ENCODE results near the gene UMAD1. TPM values are rescaled to one million over a fixed set of nuclear protein-coding genes. Genes with fewer than 3 reads are reported as not detected.
"Not testable (repeated sequence)": the region's sequence is repeated elsewhere in the genome, so short reads cannot be mapped to it uniquely, and the experiment has no call there.

UMAD1 gene
- total RNA-seq, 1 donor from 2014 or later, result 11.9 TPM

DNA sequence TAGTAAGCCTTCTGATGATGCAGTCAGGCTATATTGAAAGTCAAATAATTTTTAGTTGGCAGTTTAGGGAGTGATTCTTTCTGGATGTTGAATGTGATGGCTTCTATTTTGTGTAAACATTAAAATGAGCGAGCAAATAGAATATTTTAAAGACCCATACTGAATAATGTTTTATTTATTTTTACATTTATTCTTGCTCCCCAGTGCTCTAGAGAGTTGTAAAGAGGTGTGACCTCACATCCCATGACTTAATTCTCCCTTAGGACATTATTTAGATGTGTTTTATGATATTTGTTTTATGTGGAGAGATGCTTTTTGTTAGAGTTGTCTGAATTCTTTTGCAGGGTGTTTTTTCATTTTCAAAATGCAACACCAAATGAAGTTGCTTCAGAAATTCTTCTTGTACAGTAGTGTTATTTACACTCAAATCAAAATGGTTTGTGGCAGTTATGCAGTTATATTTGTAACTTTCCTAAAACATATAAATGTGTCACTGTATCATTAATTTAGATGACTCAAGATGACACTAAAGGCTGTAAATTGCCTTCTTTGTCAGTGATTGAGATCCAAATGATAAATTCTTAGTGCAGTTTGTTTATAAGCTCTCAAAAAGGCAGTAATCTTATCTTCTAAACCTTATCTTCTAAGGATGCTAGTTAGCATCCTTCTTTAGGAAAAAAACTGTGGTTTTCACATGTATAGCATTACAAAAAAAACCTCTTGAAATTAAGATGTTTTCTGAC is 12.4 kb downstream of the UMAD1 start:
- DNase-seq, result no peak

DNA sequence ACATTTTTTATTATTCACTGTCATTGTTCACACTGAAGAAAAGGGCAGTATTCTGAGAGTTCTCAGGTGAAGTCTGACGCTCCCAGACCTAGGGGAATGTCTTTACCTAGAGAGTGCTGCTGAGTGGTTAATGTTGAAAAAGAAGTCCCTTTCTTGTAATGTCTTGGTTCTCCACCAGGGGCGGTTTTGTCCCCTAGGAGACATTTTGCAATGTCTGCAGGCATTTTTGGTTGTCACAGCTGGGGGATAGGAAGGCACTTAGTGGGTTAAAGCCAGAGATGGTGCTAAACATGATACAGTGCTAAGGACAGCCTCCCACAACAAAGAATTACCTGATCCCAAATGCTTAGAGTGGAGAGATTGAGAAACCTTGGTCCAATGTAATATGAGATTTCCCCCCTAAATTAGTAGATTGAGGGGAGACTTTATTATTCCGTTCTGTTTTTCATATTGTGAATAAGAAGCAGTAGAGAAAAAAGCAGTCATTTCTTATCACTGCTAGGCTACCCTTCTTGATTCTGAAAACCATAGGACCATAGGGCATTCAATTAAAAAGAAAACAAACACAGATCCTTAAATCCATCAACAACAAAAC is 13.1 kb downstream of the UMAD1 start:
- peak; percentile 14 for DNase-seq

DNA sequence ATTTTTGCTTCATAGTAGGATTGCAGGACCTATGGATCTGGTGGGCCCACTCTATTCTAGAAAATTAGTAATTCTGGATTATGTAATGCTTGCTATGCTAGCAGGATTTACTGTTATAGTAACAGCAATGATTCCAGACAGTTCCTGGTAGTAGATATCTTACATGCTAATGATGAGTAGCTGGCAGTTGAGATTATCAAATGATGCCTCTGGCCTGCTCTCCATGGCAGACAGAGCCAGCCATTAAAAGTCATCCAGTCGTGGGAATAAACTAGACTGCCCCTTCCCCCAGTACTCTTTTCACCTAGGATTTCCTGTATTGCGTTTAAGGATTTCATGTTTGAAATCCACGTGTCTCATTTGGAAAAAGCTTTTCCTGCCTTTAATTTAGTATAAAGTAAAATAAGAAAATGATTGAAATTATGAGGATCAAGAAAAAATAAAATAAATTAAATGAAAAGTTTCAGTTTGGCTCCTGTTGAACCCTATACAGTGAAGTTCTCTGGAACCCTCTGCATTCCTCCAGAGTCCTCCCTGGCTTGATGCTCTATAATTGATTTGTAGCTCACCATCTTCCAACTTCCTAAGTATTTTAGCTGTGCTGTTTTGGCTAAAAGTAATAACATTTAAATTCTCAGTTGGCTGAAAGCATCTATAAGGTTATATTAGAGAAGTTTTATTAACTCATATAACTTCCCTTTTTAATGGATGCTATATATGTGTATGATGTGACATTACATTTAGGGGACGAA is 14.6 kb downstream of the UMAD1 start:
- no peak for DNase-seq

DNA sequence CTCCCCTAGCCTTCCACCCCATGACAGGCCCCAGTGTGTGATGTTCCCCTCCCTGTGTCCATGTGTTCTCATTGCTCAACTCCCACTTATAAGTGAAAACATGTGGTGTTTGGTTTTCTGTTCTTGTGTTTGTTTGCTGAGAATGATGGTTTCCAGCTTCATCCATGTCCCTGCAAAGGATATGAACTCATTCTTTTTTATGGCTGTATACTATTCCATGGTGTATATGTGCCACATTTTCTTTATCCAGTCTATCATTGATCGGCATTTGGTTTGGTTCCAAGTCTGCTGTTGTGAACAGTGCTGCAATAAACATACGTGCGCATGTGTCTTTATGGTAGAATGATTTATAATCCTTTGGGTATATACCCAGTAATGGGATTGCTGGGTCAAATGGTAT is 15.9 kb downstream of the UMAD1 start:
- DNase-seq, result not testable (repeated sequence)

DNA sequence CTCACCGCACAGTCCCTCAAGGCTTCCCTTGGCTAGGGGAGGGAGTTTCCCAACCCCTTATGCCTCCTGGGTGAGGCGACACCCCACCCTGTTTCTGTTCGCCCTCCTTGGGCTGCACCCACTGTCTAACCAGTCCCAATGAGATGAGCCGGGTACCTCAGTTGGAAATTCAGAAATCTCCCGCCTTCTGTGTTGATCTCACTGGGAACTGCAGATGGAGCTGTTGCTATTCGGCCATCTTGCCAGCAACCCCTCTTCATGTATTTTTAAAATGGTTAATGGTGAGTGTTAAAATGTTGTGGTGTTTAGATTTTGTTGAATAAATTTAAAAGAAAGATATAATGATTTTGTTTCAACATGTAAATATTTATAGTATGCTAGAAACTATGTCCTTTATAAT is 22.0 kb downstream of the UMAD1 start:
- peak; percentile 25 for DNase-seq

DNA sequence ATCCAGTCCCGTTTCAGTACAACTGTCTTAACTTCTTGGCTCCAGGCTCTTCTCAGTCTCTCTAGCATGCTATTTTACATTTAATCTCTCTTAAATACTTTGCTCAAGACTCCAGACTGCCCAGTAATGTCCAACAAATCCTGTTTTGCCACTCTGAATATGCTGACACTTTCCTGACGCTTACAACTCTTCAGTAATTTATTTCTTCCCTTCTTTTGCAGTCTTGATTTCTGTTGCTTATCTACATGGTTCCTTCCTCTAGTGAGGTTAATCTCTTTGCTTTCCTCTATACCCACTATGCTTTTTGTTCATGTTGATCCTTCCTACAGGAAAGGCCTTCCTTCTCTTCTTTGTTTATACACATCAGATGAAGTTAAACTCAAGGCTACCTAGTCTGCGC is 23.7 kb downstream of the UMAD1 start:
- DNase-seq, result no peak

DNA sequence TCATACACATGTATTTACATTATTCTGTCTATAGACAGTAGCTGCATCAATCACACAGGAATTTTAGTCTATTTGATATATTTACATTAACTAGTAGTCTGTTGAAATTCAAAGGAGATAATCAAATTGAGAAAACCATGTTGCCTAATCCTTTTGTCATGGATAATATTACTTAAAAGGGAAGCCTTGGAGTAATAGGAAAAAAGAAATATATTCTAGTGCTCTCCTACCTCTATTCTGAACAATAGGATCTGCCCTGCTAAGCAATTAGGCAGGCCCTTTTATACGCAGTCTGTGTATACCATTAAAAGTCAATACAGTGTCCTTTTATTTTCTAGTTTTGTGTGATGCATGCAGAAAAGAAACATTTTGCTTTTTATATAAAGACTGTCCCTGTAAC is 24.5 kb downstream of the UMAD1 start:
- DNase-seq, result no peak

DNA sequence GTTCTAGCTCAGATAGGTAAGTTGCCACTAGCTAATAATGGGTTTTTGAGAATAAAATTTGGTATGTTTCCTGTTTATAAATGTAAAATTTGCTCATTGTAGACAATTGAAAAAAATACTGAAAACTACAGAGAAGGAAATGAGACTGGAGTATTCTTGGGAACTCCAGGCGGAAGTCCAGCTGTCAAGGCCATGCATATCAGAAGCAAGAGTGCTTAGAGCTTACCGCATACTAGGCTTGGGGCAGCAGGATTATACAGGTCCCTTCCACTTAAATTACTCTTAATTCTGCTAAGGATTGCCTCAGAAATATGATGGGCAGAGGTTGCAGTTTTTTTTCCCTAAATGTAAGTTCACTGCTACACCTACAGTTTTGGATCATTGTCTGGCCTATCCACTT is 26.6 kb downstream of the UMAD1 start:
- no peak for DNase-seq

DNA sequence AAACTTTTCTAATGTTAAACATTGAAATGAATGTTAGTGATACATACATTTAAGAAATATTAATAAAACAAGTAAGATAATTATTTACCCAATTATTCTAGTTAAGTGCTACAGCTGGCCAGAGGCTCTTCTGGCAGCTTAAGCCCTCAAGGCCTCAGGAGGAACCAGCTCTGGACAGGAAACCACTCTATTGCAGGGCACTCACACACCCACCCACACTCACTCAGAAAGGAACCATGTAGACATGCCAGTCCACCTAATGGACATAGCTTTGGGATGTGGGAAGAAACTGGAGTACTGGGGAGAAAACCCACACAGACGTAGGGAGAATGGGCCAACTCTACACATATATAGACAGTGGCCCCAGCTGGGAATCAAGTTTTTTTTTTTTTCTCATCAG is 28.2 kb downstream of the UMAD1 start:
- DNase-seq, result no peak

DNA sequence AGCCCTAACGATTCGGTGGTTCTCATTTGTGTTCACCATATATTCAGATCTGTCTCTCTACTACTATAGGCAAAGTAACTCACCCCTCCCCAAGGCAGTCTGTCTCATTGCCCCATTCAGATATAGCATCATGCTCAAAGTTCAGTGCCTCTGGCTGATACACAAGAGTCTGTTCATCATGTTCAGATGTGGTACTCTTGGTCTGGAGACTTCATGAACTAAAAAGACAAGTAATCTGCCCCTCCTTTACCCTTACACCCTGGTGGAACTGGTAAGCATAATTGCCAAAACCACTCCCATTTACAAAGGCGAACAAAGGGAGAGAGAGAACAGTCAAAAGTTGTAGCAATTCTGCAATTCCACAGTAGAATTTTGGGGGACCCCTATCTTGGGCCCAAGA is 29.9 kb downstream of the UMAD1 start:
- no peak for DNase-seq

DNA sequence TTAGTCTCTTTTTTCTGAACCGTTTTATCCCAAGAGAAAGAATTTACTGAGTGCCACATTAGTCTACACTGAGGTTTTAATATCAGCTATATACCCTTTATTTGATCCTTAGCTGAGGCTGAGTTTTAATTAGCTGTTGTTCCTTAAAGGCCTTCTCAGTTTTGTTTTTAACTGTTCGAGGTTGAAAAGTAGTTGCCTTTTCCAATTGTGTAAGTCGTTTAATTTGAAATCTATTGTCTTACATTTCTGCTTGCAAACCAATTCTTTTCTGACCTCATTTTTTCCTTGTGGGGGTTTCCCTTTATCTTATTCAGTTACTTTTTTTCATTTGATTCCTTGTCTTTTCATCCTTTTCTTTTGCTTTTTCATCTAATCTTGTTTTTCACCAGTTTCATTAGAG is 30.8 kb downstream of the UMAD1 start:
- no peak for DNase-seq

DNA sequence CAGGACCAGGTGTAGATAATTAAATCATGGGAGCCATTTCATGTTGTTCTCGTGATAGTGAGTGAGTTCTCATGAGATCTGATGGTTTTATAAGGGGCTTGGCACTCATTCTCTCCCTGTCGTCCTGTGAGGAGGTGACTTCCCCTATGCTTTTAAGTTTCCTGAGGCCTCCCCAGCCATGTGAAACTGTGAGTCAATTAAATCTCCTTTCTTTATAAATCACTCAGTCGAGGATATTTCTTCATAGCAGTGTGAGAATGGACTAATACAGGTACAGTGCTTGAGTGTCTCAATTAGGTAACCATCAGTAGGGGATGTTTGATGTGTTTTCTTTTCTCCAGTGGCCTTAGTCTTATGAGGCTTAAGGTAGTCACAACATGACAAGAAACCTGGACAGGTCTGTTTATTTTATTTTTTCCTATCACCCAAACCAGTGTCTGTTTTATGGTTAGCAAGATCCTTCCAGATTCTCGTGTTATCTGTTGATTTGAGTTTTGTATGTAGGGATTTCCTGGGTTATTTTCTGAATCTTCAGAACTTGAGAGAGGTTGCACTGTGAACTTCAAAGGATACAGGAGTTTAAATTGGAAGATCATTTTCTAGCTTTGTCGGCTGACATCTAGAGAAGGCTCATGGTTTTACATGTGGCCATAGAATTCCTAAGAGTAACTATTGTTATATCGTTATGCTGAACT is 32.1 kb downstream of the UMAD1 start:
- no peak for DNase-seq

DNA sequence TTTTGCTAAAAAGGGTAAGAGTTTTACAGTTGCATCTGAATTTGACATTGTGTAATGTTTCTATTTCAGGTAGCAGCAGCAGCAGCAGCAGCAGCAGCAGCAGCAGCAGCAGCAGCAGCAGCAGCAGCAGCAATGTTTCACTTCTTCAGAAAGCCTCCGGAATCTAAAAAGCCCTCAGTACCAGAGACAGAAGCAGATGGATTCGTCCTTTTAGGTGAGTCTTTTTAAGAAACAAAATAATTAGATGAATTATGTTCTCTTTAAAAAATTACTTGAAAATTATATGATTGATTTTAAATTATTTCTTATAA is 32.6 kb downstream of the UMAD1 start:
- no peak for DNase-seq

DNA sequence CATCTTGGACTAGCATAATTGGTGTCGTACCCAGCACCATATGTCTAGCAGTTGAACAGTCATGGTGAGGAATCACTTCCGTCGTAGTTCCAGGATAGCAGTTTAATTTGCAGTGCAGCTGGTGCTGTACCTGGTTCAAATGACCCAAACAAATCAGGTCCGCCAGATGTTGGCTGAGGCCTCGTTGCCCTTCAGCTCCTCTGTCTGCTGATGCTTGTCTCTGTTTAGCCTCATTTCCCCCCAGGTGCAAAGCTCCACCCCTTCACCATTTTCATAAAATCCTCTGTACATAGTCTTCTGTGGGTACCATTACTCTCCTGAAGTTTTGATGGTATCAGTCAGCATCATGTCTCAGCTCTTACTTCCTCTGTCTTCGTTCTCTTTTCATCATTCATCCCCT is 35.1 kb downstream of the UMAD1 start:
- no peak for DNase-seq

DNA sequence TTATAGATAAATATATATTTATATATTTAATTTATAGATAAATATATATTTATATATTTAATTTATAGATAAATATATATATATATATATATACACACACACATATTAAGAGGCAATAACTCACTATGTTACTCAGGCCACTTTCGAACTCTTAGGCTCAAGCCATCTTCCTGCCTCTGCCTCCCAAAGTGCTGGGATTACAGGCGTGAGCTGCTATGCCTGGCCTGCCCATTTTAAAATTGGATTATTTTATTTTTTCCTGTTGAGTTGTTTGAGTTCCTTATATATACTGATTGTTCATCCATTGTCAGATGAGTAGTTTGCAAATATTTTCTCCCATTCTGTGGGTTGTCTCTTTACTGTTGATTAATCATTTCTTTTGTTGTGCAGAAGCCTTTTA is 39.1 kb downstream of the UMAD1 start:
- not testable (repeated sequence) for DNase-seq

DNA sequence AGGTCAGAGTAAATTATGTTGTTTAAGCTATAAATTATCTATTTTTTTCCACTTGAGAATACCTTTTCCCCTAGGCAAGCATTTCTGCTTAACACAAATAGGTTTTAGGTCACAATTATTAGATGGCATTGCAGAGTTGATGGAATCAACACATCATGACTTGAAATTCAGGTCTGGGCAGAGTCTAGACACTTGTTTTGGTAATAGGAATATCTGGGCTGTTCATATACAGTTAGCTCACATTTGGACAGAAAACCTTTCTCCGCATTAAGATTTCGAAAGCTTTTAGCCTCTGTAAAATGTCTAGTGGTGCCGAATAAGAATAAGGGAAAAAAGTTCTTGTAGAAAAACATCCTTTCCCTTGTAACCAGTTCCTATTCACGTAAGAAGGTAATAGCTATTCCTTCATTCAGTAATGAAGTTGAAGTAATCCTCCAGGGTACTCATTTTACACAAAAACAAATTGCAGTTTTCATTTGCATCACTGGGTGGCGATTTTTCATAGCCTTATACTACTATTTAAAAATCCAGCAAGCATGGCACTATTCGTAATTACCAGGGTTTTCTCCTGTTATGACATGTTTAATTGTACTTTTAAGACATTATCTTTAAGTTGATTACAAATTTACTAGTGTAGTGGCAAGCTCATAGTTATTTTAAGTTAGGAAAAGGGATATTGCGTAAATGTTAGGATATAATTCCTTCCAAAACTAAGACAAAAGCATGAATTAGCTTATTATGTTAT is 40.8 kb downstream of the UMAD1 start:
- peak; percentile 89 for DNase-seq

DNA sequence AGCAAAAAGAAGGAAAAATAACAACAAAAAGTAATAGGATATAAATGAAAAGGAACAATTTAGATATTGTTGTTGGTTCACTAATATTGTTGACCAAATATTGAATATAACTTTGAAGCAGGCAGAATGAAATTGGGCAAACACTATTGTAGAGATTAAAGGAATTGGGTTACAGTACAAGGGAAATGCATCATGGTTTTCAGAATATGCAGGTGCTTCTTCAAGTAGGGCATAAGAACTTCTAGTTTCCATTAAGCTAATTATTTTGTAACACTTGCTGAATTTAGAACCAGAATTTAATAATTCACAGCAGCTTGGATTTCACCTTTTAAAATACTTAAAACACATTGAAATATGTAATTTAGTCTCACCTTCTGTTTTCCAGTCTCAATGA is 41.4 kb downstream of the UMAD1 start:
- DNase-seq, result no peak

DNA sequence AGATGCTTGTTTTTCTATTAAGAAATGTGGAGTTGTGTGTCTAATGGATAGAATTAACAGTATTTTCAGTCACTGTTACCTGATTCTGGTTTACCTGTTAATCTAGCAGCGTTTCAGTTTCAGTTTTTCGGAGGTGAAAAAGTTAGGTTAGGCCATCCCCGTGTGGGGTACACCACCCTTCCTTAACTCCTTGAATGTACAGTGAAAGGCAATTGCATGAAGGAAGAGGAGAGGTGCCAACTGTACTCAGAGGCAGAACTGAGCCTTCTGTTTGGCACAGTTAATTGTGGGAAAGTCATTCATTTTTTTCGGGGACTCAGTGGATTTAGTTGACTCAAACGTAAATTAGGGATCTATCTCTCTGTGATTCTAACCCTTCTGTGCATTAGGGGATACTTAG is 42.3 kb downstream of the UMAD1 start:
- DNase-seq, result no peak

DNA sequence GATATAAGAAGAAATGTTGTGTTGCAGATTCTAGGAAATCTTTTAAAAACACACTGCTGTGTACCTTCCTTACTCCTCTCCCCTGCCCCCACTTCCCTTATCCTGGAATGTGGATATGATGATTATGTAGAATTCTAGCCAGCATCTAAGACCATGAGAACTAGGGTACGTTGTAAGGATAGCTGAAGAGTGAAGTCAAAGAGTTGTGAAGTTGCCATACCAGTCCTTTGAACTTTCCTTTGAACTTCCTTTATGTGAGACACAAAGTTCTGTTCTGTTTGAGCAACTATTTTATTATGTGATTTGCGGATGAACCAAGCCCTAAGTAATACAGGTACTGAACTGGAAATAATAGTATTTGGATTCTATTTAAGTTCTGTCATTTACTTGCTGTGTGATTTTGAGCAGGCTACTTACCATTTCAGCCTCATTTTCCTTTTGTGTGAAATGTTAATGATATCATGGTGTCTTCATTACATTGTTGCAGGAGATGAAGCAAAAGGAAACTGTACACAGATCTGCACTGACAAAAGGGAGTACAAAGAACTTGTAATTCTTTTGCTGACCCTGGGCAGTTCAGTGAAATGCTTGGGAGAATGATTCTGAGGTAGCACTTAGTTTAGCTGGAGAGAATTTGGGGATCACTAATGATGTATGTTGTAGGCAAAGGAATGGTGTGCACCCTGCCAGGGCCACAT is 46.4 kb downstream of the UMAD1 start:
- no peak for DNase-seq

DNA sequence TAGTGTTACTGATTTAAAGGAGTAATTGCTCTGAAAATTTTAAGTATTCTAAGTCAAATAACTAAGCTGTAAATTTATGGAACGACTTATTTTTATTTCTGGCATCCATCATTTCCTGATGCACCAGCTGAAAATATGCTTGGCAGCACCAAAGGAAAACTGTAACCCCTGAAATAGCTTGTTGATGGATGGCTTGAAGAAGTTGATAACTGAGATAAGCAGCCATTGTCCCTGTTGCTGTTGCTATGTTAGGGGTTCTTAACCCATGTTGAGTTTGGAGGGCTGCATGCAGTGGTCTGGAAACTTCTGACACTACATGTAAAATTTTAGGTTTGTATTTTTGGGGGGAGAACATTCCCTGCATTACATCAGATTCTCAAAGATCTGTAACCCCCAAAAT is 47.2 kb downstream of the UMAD1 start:
- no peak for DNase-seq

DNA sequence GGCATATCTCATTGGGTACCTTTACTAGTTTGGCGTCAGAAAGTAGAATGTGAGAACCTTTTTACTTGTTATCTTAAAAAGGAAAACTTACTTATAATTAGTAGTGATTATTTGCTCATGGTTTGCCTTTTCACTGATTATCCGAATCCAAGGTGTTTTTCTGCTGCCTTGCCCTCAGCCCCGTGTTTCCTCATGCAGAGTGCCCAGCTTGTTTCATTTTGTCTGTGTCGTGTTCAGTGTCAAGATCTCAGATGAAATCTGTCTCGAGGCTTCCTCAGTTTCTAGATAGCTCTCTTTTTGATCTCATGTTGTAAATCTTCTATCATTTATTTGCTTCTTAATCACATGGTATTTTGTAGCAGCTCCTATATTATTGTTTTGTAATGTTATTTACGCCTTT is 47.8 kb downstream of the UMAD1 start:
- no peak for DNase-seq

DNA sequence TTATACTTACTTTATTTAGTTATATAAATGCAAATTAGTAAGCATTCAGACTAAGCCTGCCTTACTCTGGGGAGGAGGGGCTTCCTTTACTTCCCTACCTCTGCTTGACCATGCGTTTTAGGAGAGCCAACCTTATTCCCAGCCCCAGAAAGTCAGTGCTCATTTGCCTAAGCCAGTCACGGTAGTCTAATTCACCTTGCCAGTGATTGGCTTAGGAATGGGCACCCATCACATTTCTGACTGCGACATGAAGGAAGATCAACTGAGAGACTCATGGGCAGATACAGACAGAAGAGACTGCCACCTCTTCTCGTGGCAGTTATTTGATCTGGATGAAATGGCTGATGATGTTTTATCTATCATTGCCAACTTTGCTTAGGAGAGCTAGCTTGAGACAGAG is 48.4 kb downstream of the UMAD1 start:
- no peak for DNase-seq

Data from tongue (tissue), 2 donors.